HL-60 (cell line): ENCODE results near the gene RASSF7.

ENCODE experiments used
- DNase-seq, 2 experiments: peaks; one replicate each; pipeline ENCODE4 v3.0.0-alpha.2; 2010 to 2020; ENCODE audit warnings: low read depth in 1 of 2, low spot score in 1 of 2
- H3K27ac ChIP-seq: fragments of 250-450 bp; sonication (Bioruptor Pico); replicated peaks from 2 replicates; pipeline ENCODE4 v1.5.1; 2020; ENCODE audit warnings: mild to moderate bottlenecking, moderate library complexity
- H3K27me3 ChIP-seq: fragments of 250-450 bp; sonication (Bioruptor Pico); 2 replicates; pipeline ENCODE4 v1.5.1; 2021; ENCODE audit warnings: mild to moderate bottlenecking, moderate library complexity; ENCODE audit not compliant: insufficient read depth, poor library complexity, severe bottlenecking
- H3K4me3 ChIP-seq: replicated peaks from 2 replicates; pipeline ENCODE4 v1.5.1; 2011; ENCODE audit warnings: mild to moderate bottlenecking, control low read depth, low read length; ENCODE audit not compliant: insufficient read depth
- CTCF ChIP-seq: IDR thresholded peaks from one replicate; pipeline ENCODE4 v1.5.1; 2011; ENCODE audit warnings: low read length, control low read depth, inconsistent platforms; ENCODE audit not compliant: insufficient read depth
- GABPA ChIP-seq: IDR thresholded peaks from 2 replicates; pipeline ENCODE4 v1.6.1; 2012; ENCODE audit warnings: low read depth
- POLR2AphosphoS5 ChIP-seq: IDR thresholded peaks from 2 replicates; pipeline ENCODE4 v1.6.1; 2012; ENCODE audit warnings: low read depth
- REST ChIP-seq: IDR thresholded peaks from 2 replicates; pipeline ENCODE4 v1.6.1; 2012; ENCODE audit warnings: low read depth; ENCODE audit not compliant: insufficient replicate concordance
- SPI1 ChIP-seq: IDR thresholded peaks from 2 replicates; pipeline ENCODE4 v1.6.1; 2012; ENCODE audit warnings: low read depth, mild to moderate bottlenecking, borderline replicate concordance

The RASSF7 gene

GRCh38 chr11:531919-532526, 28.7 kb upstream of the RASSF7 start:
- Histone ChIP-seq H3K27ac (no peak overlapping the region), H3K4me3 (no peak overlapping the region), H3K27me3 (no peaks in the 10 kb centered on the region)
- no peak for TF ChIP-seq SPI1
- TF ChIP-seq GABPA, result no peak
- no peak for TF ChIP-seq REST
- TF ChIP-seq POLR2AphosphoS5, result no peak
- no peak for TF ChIP-seq CTCF
- DNase-seq, result no peak

- H3K4me3 ChIP-seq, result no peak overlapping the region
- no peak for DNase-seq
- H3K27me3 ChIP-seq, result no peaks in the 10 kb centered on the region
- H3K27ac ChIP-seq, result no peak overlapping the region
- TF ChIP-seq CTCF (no peak), SPI1 (no peak), REST (no peak), GABPA (no peak), POLR2AphosphoS5 (no peak)
These were observed 28.2 kb upstream of the RASSF7 start for GRCh38 chr11:532527-532985.

GRCh38 chr11:532986-533585, 27.7 kb upstream of the RASSF7 start:
- no peak for DNase-seq
- Histone ChIP-seq H3K27ac (no peak overlapping the region), H3K27me3 (no peaks in the 10 kb centered on the region), H3K4me3 (no peak overlapping the region)
- TF ChIP-seq SPI1 (no peak), GABPA (no peak), CTCF (no peak), POLR2AphosphoS5 (no peak), REST (no peak)
